Suprapubic skin (tissue), 4 donors: Measurements from ENCODE around the gene AGAP4.
"Not testable (repeated sequence)": the region's sequence is repeated elsewhere in the genome, so short reads cannot be mapped to it uniquely, and the experiment has no call there.

Experiments
- EP300 ChIP-seq: sonication (generic); formaldehyde crosslinking; IDR thresholded peaks from one replicate; pipeline ENCODE4 v1.6.1; 2017; ENCODE audit warnings: antibody characterized with exemption
- POLR2AphosphoS5 ChIP-seq, 3 donors: sonication (generic); formaldehyde crosslinking; IDR thresholded peaks; one replicate each; pipeline ENCODE4 v1.6.1; 2017; ENCODE audit warnings: antibody characterized with exemption in 3 of 3
- TF ChIP-seq, protein P1 (sequence below), 2 donors: fragments of 200-600 bp in 1 of 2; fragments of 450-650 bp in 1 of 2; sonication (generic) in 1 of 2; IDR thresholded peaks; one replicate each; pipeline ENCODE4 v1.5.1; 2016 to 2019; ENCODE audit warnings: antibody characterized with exemption in 2 of 2, mild to moderate bottlenecking in 1 of 2, moderate library complexity in 1 of 2

- TF ChIP-seq, protein P1, sequence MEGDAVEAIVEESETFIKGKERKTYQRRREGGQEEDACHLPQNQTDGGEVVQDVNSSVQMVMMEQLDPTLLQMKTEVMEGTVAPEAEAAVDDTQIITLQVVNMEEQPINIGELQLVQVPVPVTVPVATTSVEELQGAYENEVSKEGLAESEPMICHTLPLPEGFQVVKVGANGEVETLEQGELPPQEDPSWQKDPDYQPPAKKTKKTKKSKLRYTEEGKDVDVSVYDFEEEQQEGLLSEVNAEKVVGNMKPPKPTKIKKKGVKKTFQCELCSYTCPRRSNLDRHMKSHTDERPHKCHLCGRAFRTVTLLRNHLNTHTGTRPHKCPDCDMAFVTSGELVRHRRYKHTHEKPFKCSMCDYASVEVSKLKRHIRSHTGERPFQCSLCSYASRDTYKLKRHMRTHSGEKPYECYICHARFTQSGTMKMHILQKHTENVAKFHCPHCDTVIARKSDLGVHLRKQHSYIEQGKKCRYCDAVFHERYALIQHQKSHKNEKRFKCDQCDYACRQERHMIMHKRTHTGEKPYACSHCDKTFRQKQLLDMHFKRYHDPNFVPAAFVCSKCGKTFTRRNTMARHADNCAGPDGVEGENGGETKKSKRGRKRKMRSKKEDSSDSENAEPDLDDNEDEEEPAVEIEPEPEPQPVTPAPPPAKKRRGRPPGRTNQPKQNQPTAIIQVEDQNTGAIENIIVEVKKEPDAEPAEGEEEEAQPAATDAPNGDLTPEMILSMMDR (IDR thresholded peaks at IDR 0.05) = not testable (repeated sequence)
- TF ChIP-seq POLR2AphosphoS5 (IDR thresholded peaks at IDR 0.05); EP300: not testable (repeated sequence)
Observed at GRCh38 chr10:45847400-45847799, at the start of gene AGAP4.
